Stimulated activated CD8-positive, alpha-beta memory T cell treated with anti-CD3 and anti-CD28 coated beads, Interleukin-12 subunit alpha, Interleukin-12 subunit beta, amount 100 ng/mL, for 24 hours (primary cell): ENCODE data around the gene LRP4.
A peak's percentile ranks its signal among the peaks of the same experiment; 100 is the strongest.

ENCODE experiments used
- DNase-seq: peaks from one replicate; pipeline ENCODE4 v3.0.0-alpha.2; 2020; ENCODE audit errors: extremely low read depth

The LRP4 gene

GRCh38 chr11:46894506-46894905, 23.8 kb downstream of the LRP4 start:
- no peak for DNase-seq

GRCh38 chr11:46892838-46893237, 25.5 kb downstream of the LRP4 start:
- no peak for DNase-seq

DNA sequence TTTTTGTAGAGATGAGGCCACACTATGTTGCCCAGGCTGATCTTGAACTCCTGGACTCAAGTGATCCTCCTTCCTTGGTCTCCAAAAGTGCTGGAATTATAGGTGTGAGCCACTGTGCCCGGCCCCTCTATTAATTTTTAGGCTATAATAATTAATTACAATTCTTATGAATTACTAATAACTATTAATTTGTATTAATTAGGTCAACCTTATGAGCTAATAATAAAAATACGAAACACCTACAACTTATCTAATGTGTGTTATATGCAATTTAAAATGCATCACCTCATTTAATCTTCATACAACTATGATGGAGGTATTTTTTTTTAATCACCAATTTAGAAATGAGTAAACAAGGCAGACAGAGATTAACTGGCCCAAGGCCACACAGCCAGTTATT, 26.2 kb downstream of the LRP4 start:
- no peak for DNase-seq

DNA sequence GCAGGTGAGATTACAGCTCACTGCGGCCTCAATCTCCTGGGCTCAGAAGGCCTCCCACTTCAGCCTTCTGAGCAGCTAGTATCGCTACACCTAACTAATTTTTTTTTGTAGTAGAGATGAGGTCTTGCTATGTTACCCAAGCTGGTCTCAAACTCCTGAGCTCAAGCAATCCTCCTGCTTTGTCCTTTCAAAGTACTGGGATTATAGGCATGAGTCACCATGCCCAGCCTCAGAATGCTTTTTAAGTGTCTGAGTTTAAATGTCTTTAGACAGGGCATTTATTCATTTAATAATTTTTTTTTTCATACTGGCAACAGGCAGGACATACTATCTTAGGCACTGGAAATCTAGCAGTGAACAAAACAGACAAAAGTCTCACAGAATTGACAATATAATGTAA, 27.7 kb downstream of the LRP4 start:
- no peak for DNase-seq

DNA sequence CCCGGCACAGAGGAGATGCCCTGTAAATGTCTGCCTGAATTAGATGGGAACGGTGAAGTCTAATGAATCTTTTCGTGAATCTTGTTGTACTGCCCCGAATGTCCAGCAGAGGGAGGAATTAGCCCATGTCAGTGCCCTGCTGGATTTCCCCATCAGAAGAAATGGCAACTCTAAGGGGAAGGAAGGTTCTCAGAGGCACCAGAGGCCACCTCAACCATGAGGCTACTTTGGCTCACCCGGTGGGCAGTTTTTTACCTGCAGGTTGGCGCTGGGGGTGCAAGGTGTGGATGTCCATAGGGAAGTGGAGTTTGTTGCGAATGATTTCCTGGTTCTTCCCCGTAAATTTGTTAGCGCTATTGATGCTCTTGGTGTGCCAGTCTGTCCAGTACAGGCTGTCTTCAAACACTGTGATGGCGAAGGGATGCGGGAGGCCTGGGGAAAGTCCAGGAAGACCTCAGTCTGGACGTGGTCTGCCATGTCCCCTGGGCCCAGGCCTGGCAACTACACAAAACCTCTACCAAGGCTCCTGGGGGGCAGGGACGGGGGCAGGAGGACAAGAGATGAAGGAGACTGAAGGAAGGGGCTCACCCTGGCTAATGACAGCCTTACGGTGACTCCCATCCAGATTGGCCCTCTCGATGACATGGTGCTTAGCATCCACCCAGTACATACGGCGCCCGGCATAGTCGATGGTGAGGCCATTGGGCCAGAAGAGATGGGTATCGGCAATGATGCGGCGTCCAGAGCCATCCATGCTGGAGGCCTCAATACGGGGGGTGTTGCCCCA, 28.5 kb downstream of the LRP4 start:
- peak; percentile 9 for DNase-seq

DNA sequence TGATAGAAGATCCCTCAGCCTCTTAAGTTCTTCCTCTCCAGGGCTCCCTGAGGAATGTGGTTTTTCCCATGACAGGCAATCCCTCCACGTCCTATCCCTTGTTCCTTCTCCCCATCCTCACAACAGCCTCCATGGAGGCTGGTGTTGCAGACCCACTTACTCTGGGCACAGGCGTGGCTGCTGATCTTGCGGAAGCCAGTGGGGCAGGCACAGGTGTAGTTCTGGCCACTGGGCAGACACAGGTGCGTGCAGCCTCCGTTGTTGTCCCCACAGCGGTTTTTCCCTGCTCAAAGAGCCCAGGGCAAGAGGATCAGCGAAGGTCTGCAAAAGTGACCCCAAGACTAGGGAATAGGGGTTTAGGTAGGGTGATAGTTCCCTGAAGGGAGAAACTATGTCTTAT, 29.1 kb downstream of the LRP4 start:
- DNase-seq = no peak

- no peak for DNase-seq
These were observed 29.7 kb downstream of the LRP4 start for GRCh38 chr11:46888636-46889035.

DNA sequence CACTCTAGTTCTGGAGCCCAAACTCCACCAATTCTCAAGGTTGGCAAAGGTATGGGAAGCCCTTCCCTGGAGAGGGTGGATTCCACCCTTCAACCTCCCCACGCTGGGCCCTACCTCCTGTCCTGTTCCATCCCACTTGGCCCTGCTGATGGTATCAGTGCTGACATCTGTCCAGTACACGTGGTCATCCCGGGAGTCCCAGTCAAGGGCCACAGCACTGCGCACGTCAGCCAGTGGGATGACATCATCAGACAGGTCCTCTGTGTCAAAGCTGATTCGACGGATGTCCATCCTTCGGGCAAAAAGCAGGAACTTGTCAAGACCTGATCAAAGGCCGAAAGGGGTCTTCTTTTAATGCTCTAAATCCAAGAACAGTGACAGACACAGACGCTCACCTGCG, 32.1 kb downstream of the LRP4 start:
- DNase-seq = no peak

GRCh38 chr11:46879056-46879585, 39.2 kb downstream of the LRP4 start:
- DNase-seq = no peak

- no peak for DNase-seq
These were observed 40.8 kb downstream of the LRP4 start for GRCh38 chr11:46877580-46877979.

DNA sequence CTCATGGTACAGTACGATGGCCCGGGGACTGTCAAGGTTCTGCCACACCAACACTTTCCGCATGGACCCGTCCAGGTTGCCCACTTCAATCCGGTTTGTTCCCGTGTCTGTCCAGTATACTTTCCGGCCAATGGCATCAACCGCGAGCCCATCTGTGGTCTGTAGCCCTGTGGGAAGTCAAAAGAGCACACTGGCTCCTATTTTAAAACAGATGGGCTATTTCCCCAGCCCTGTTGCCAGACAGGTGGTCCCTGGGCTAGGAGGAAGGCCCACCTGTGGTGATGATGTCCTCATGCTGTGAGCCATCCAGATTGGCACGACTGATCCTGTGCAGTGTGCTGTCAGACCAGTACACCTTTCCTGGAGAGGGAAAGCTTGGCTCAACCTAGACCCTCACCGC, 41.9 kb downstream of the LRP4 start:
- DNase-seq = no peak

DNA sequence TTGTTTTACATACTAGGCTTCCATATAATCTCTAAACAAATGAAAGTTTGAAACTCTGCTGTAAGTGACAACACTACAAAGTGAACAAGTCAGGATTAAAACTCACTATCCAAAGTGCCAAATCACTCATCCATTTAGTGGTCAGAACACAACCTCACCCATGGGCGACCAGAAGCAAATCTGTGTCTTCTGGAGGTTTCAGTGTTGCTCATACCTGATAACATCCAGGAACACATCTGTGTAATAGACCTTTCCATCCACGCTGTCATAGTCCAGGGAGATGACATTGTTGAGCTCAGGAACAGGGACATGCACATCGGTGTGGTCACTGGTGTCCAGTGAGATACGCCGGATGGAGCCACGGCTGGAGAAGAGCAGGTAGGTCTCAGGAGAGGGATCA, 43.8 kb downstream of the LRP4 start:
- no peak for DNase-seq

GRCh38 chr11:46868912-46869311, 49.4 kb downstream of the LRP4 start:
- no peak for DNase-seq

GRCh38 chr11:46865340-46865739, 53.0 kb downstream of the LRP4 start:
- DNase-seq = no peak

- DNase-seq = no peak
These were observed 58.1 kb downstream of the LRP4 start for GRCh38 chr11:46860218-46860617.

- no peak for DNase-seq
These were observed 59.3 kb downstream of the LRP4 start for GRCh38 chr11:46858920-46859546.

- no peak for DNase-seq
These were observed 60.7 kb downstream of the LRP4 start for GRCh38 chr11:46857666-46858065.

DNA sequence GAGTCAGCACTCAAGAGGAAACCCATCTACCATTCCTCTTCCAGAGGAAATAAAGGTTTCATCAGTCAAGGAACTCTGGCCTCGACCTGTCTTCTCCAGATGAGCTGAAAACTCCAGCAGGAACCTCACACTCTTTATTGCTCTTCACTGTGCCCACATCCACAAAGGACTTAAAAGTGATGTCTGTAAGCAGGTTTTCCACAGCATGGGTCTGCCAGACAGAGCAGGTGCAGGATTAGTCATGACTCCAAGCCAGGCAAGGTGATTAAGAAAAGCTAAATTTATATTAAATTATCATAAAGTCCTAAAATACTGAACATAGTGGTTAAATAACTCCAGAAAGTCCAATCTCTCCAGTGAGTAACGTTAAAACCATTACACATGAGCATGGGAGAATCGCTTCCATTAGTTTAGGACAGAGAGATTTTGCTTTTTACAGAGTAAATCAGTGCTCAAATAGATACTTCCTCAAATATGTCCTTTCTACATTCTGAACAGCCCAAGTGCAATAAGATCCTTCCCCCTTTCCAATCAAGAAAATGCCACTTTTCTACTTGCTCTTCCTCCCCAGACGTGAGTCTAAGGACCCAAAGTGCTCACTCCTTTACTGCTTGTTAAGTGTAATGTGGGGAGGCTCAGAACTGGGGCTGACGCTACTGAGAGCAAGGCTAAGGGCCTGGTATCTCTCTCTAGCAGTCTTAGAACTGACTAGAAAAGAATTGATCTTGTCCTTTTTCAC, 61.6 kb downstream of the LRP4 start:
- DNase-seq = no peak

DNA sequence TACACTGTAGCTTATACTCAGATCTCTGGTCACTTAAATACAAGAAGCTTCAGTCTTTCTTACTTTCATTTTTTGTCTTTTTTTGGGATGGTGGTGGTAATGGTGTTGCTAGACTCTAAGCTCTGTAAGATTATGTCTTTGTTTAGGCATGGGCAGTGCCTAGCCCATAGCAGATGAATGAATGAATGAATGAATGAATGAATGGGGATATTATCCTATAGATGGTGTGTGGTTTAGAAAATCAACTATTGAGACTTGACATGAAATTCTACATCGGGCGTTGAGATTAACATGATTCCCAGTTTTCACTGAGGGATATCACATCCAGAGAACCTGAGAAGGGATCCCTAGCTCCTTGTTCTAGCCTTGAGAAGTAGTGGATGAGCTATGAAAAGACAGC, 62.5 kb downstream of the LRP4 start:
- DNase-seq = no peak

- no peak for DNase-seq
These were observed 63.2 kb downstream of the LRP4 start for GRCh38 chr11:46855167-46855566.

GRCh38 chr11:46850829-46851380, 67.4 kb downstream of the LRP4 start:
- no peak for DNase-seq

GRCh38 chr11:46849631-46850030, 68.7 kb downstream of the LRP4 start:
- no peak for DNase-seq

DNA sequence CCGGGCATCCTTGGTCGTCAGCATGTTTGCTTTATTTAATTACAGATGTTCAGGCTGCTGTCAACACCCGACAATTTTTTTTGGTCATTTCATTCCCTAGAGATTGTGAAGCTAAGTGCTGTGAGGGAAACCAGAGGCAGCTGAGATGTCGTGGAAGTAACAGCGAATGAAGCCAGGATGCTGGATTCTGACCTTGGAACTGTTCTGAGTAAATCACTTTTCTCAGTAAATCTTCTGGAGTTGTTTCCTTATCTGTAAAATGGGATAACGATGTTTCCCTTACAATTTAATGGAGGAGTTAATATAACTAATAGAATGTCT, 71.9 kb downstream of the LRP4 start:
- no peak for DNase-seq
